H9 (cell line): Measurements from ENCODE around the gene HMOX1. TPM values are rescaled to one million over a fixed set of nuclear protein-coding genes. Genes with fewer than 3 reads are reported as not detected.

Experiments used
- DNase-seq: peaks from one replicate; pipeline ENCODE4 v3.0.0-alpha.2; 2017
- H2AFZ ChIP-seq: one replicate; pipeline ENCODE4 v1.6.1; 2013; ENCODE audit warnings: mild to moderate bottlenecking, low read length, control low read depth, moderate library complexity
- H2AK5ac ChIP-seq: 2 replicates; pipeline ENCODE4 v1.6.1; 2013; ENCODE audit warnings: low read length, control low read depth, mixed read lengths; ENCODE audit not compliant: insufficient read length
- H2BK120ac ChIP-seq: one replicate; pipeline ENCODE4 v1.6.1; 2013; ENCODE audit warnings: low read depth, mild to moderate bottlenecking, low read length, control low read depth, inconsistent platforms; ENCODE audit not compliant: poor library complexity, severe bottlenecking
- H2BK12ac ChIP-seq: 2 replicates; pipeline ENCODE4 v1.6.1; 2013; ENCODE audit warnings: low read length, control low read depth, mixed read lengths, low read depth; ENCODE audit not compliant: insufficient read length
- H2BK15ac ChIP-seq: 2 replicates; pipeline ENCODE4 v1.6.1; 2013; ENCODE audit warnings: low read depth, low read length, control low read depth
- H2BK20ac ChIP-seq: one replicate; pipeline ENCODE4 v1.6.1; 2013; ENCODE audit warnings: low read depth, mild to moderate bottlenecking, low read length, control low read depth, inconsistent platforms; ENCODE audit not compliant: poor library complexity, severe bottlenecking
- H2BK5ac ChIP-seq: 2 replicates; pipeline ENCODE4 v1.6.1; 2013; ENCODE audit warnings: low read length, control low read depth, mixed read lengths; ENCODE audit not compliant: insufficient read length
- H3K14ac ChIP-seq: 2 replicates; pipeline ENCODE4 v1.6.1; 2013; ENCODE audit warnings: low read length, control low read depth; ENCODE audit not compliant: insufficient read depth
- H3K18ac ChIP-seq: 2 replicates; pipeline ENCODE4 v1.6.1; 2013; ENCODE audit warnings: low read depth, mild to moderate bottlenecking, mixed read lengths, low read length, control low read depth; ENCODE audit not compliant: insufficient read length
- H3K23ac ChIP-seq: 2 replicates; pipeline ENCODE4 v1.6.1; 2013; ENCODE audit warnings: low read length, control low read depth, mixed read lengths, low read depth; ENCODE audit not compliant: insufficient read length
- H3K23me2 ChIP-seq: 2 replicates; pipeline ENCODE4 v1.6.1; 2013; ENCODE audit warnings: low read depth, mild to moderate bottlenecking, mixed read lengths, low read length, control low read depth; ENCODE audit not compliant: insufficient read length, poor library complexity, severe bottlenecking
- H3K27ac ChIP-seq: 2 replicates; pipeline ENCODE4 v1.5.1; 2013; ENCODE audit warnings: low read length, control low read depth, mixed read lengths, low read depth; ENCODE audit not compliant: insufficient read length
- H3K27me3 ChIP-seq: 2 replicates; pipeline ENCODE4 v1.6.1; 2013; ENCODE audit warnings: low read length, control low read depth, inconsistent platforms; ENCODE audit not compliant: insufficient read depth
- H3K4ac ChIP-seq: 2 replicates; pipeline ENCODE4 v1.6.1; 2013; ENCODE audit warnings: low read depth, mild to moderate bottlenecking, control low read depth, inconsistent platforms, low read length, moderate library complexity
- H3K4me1 ChIP-seq: 2 replicates; pipeline ENCODE4 v1.6.1; 2013; ENCODE audit warnings: low read length, control low read depth, inconsistent platforms; ENCODE audit not compliant: insufficient read depth
- H3K4me2 ChIP-seq: 2 replicates; pipeline ENCODE4 v1.6.1; 2013; ENCODE audit warnings: low read length, control low read depth, mixed read lengths; ENCODE audit not compliant: insufficient read length, insufficient read depth
- H3K56ac ChIP-seq: 2 replicates; pipeline ENCODE4 v1.6.1; 2013; ENCODE audit warnings: low read depth, mild to moderate bottlenecking, mixed read lengths, low read length, control low read depth; ENCODE audit not compliant: insufficient read length
- H3K79me1 ChIP-seq: 2 replicates; pipeline ENCODE4 v1.6.1; 2013; ENCODE audit warnings: low read depth, mild to moderate bottlenecking, moderate library complexity, low read length, control low read depth, inconsistent platforms; ENCODE audit not compliant: insufficient read depth, poor library complexity, severe bottlenecking
- H3K79me2 ChIP-seq: 2 replicates; pipeline ENCODE4 v1.6.1; 2013; ENCODE audit warnings: low read length, control low read depth, inconsistent platforms; ENCODE audit not compliant: insufficient read depth
- H3K9ac ChIP-seq: 2 replicates; pipeline ENCODE4 v1.6.1; 2013; ENCODE audit warnings: low read length, control low read depth, mixed read lengths; ENCODE audit not compliant: insufficient read length; ENCODE audit errors: extremely low read depth
- H3K9me3 ChIP-seq: one replicate; pipeline ENCODE4 v1.6.1; 2013; ENCODE audit warnings: low read depth, low read length, inconsistent platforms; ENCODE audit not compliant: control insufficient read depth
- H3T11ph ChIP-seq: one replicate; pipeline ENCODE4 v1.6.1; 2013; ENCODE audit warnings: mild to moderate bottlenecking, low read length, control low read depth, inconsistent platforms
- H4K20me1 ChIP-seq: one replicate; pipeline ENCODE4 v1.6.1; 2013; ENCODE audit not compliant: control insufficient read depth, insufficient read length, insufficient read depth
- H4K5ac ChIP-seq: 2 replicates; pipeline ENCODE4 v1.6.1; 2013; ENCODE audit warnings: low read depth, mild to moderate bottlenecking, mixed read lengths, low read length, control low read depth; ENCODE audit not compliant: insufficient read length
- H4K8ac ChIP-seq: replicated peaks from 2 replicates; pipeline ENCODE4 v1.6.1; 2013; ENCODE audit warnings: low read length, control low read depth, mixed read lengths, low read depth; ENCODE audit not compliant: insufficient read length
- H4K91ac ChIP-seq: 2 replicates; pipeline ENCODE4 v1.6.1; 2013; ENCODE audit warnings: low read depth, mild to moderate bottlenecking, moderate library complexity, mixed read lengths, low read length, control low read depth; ENCODE audit not compliant: insufficient read length
- H3K27ac Mint-ChIP-seq, 3 experiments: 2 replicates in 2 of 3; 3 replicates in 1 of 3; pipeline ENCODE4 v1.8.0; 2020 to 2021; ENCODE audit warnings: mixed read lengths in 3 of 3, mild to moderate bottlenecking in 1 of 3, moderate library complexity in 1 of 3
- H3K27me3 Mint-ChIP-seq: 2 replicates; pipeline ENCODE4 v1.8.0; 2021; ENCODE audit warnings: low read depth, mild to moderate bottlenecking, moderate library complexity, mixed read lengths
- H3K36me3 Mint-ChIP-seq, 3 experiments: 2 replicates in 2 of 3; 3 replicates in 1 of 3; pipeline ENCODE4 v1.8.0; 2020 to 2021; ENCODE audit warnings: low read depth in 3 of 3, mixed read lengths in 3 of 3; ENCODE audit not compliant: insufficient read depth in 1 of 3
- H3K4me1 Mint-ChIP-seq, 2 experiments: 2 replicates each; pipeline ENCODE4 v1.8.0; 2020; ENCODE audit warnings: mixed read lengths in 2 of 2
- H3K4me3 Mint-ChIP-seq, 2 experiments: 2 replicates in 1 of 2; 3 replicates in 1 of 2; pipeline ENCODE4 v1.8.0; 2020 to 2021; ENCODE audit warnings: mild to moderate bottlenecking in 2 of 2, mixed read lengths in 2 of 2, moderate library complexity in 1 of 2
- H3K9me3 Mint-ChIP-seq, 2 experiments: 2 replicates in 1 of 2; 3 replicates in 1 of 2; pipeline ENCODE4 v1.8.0; 2020; ENCODE audit warnings: mild to moderate bottlenecking in 2 of 2, mixed read lengths in 2 of 2, moderate library complexity in 1 of 2
- WGBS: extraction: QIAGEN DNeasy Blood & Tissue Kit; methylation state at CpG from one replicate; pipeline ENCODE4 v1.1.7; 2013; ENCODE audit warnings: missing lambda C conversion rate, low lambda C conversion rate, mixed read lengths; ENCODE audit not compliant: insufficient read length; ENCODE audit errors: extremely low coverage; 5-methylcytosine and 5-hydroxymethylcytosine counted together
- total RNA-seq: library from RNA; stranded (reverse); gene quantifications from 2 replicates; pipeline ENCODE4 v1.2.1, GENCODE V29; 2021
- TF ChIP-seq, protein P1 (sequence below): fragments of 200-600 bp; sonication (generic); conservative IDR thresholded peaks from 3 replicates; pipeline ENCODE4 v1.8.0; 2021; ENCODE audit warnings: antibody characterized with exemption, mild to moderate bottlenecking

HMOX1 gene
- total RNA-seq, 1 experiment from 2014 or later, result 22.7 TPM

DNA sequence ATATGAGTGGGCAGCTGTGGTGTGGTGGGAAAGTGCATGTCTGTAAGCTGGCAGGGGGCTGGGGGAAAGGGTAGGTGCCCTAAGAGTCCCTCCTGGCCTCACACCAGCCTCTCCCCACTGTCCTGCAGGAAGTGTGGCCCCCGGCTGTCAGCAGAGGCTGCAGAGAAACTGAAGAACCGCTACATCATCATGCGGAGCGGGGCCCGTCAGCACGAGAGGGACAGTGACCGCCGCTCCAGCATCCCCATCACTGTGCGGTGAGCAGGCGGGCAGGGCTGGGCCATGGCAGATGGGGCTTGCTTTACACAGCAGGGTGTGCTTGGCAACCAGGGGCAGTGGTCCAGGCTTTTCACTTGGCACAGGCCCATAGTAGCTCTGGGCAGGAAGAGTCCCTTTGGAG, 38.9 kb downstream of the HMOX1 start:
- DNase-seq, result no peak
- Mint-ChIP-seq H3K27ac (peak overlapping the region; percentile 50 to 59 (median 57); a peak in 3 of 7 replicates), H3K9me3 (no peaks in the 10 kb centered on the region), H3K27me3 (no peaks in the 10 kb centered on the region), H3K4me3 (no peak overlapping the region), H3K36me3 (peaks cover 72 to 99% (median 97%) of the 10 kb centered on the region in 3 experiments), H3K4me1 (peaks cover 12 to 17% of the 10 kb centered on the region in 2 experiments)
- Histone ChIP-seq H3K9ac (no peak overlapping the region), H2BK15ac (no peak overlapping the region), H3K79me2 (no peaks in the 10 kb centered on the region; the same call in 1 of the 2 replicates), H3K9me3 (no peaks in the 10 kb centered on the region), H3T11ph (no peak overlapping the region), H2AFZ (no peak overlapping the region), H2BK20ac (no peak overlapping the region), H2BK5ac (no peak overlapping the region), H4K8ac (no peak overlapping the region), H4K5ac (no peak overlapping the region), H3K4ac (no peak overlapping the region), H3K18ac (no peak overlapping the region), H4K20me1 (no peaks in the 10 kb centered on the region), H3K14ac (no peak overlapping the region), H3K27me3 (no peaks in the 10 kb centered on the region), H2BK12ac (no peak overlapping the region), H3K56ac (no peak overlapping the region), H3K4me2 (no peak overlapping the region), H3K4me1 (no peaks in the 10 kb centered on the region), H4K91ac (no peak overlapping the region), H3K23ac (no peak overlapping the region), H3K79me1 (no peaks in the 10 kb centered on the region), H3K23me2 (no peaks in the 10 kb centered on the region), H2BK120ac (no peak overlapping the region), H3K27ac (no peak overlapping the region), H2AK5ac (no peak overlapping the region)
- TF ChIP-seq, protein P1, sequence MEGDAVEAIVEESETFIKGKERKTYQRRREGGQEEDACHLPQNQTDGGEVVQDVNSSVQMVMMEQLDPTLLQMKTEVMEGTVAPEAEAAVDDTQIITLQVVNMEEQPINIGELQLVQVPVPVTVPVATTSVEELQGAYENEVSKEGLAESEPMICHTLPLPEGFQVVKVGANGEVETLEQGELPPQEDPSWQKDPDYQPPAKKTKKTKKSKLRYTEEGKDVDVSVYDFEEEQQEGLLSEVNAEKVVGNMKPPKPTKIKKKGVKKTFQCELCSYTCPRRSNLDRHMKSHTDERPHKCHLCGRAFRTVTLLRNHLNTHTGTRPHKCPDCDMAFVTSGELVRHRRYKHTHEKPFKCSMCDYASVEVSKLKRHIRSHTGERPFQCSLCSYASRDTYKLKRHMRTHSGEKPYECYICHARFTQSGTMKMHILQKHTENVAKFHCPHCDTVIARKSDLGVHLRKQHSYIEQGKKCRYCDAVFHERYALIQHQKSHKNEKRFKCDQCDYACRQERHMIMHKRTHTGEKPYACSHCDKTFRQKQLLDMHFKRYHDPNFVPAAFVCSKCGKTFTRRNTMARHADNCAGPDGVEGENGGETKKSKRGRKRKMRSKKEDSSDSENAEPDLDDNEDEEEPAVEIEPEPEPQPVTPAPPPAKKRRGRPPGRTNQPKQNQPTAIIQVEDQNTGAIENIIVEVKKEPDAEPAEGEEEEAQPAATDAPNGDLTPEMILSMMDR, result no peak
- WGBS, result no CpG with 5 or more reads among the region's 10 CpGs
